A549 (cell line): ENCODE results near the gene FAM204A. TPM values are rescaled to one million over a fixed set of nuclear protein-coding genes. Genes with fewer than 3 reads are reported as not detected.

Experiments
- ATAC-seq, 2 experiments: fragments of 200-7000 bp in 1 of 2; fragments of >200 bp in 1 of 2; cut with Nextera tagmentation in 1 of 2; cut with Tn5 transposase in 1 of 2; 3 replicates each; pipeline versions ENCODE4 v1.8.0 to v1.9.1; 2018 to 2020; ENCODE audit warnings: mild to moderate bottlenecking in 1 of 2, moderate library complexity in 1 of 2
- CTCF ChIA-PET: fragments of 300-600 bp; sonication (Branson Sonifier 250); formaldehyde crosslinking; extraction: SDS; loops from one replicate; lab custom pipeline; 2021; ENCODE audit warnings: antibody characterized with exemption, inconsistent platforms; lab: Yijun Ruan, JAX
- POLR2A ChIA-PET: fragments of 350-600 bp; formaldehyde crosslinking; extraction: SDS; loops from one replicate; lab custom pipeline; 2021; ENCODE audit warnings: antibody characterized with exemption, inconsistent platforms; lab: Yijun Ruan, JAX
- DNase-seq, 2 experiments: peaks; one replicate each; pipeline versions ENCODE4 v3.0.0 to v3.0.0-alpha.2; 2011 to 2016; ENCODE audit warnings: low read depth in 1 of 2, low spot score in 1 of 2
- FAIRE-seq: peaks from 2 replicates; lab custom pipeline; 2011; peaks lifted over from hg19 to GRCh38; lab: Jason Lieb, UNC
- H3K27ac ChIP-seq, 2 experiments: fragments of >200 bp; sonication (Bioruptor Twin); formaldehyde crosslinking; 3 replicates each; pipeline ENCODE4 v1.5.1; 2016 to 2017
- H3K4me1 ChIP-seq: fragments of >200 bp; sonication (Bioruptor Twin); formaldehyde crosslinking; 3 replicates; pipeline ENCODE4 v1.6.1; 2016
- H3K4me2 ChIP-seq: fragments of >200 bp; sonication (Bioruptor Twin); formaldehyde crosslinking; 3 replicates; pipeline ENCODE4 v1.6.1; 2016
- H3K4me3 ChIP-seq: fragments of >200 bp; sonication (Bioruptor Twin); formaldehyde crosslinking; 3 replicates; pipeline ENCODE4 v1.5.1; 2016
- H3K9me3 ChIP-seq: fragments of >200 bp; sonication (Bioruptor Twin); formaldehyde crosslinking; 3 replicates; pipeline ENCODE4 v1.6.1; 2016
- BHLHE40 ChIP-seq: IDR thresholded peaks from 2 replicates; pipeline ENCODE4 v1.6.1; 2012; ENCODE audit warnings: low read depth, low read length, inconsistent platforms
- CBX2 ChIP-seq: fragments of 200-600 bp; sonication (generic); IDR thresholded peaks from 2 replicates; pipeline ENCODE4 v1.6.1; 2016; ENCODE audit warnings: low read depth, mild to moderate bottlenecking, borderline replicate concordance
- CBX8 ChIP-seq: fragments of 200-600 bp; sonication (generic); IDR thresholded peaks from 2 replicates; pipeline ENCODE4 v1.6.1; 2016
- CEBPB ChIP-seq, 2 experiments: fragments of >200 bp in 1 of 2; sonication (Bioruptor Twin) in 1 of 2; formaldehyde crosslinking in 1 of 2; IDR thresholded peaks; 2 replicates each; pipeline ENCODE4 v1.6.1; 2012 to 2016
- CTCF ChIP-seq: fragments of >200 bp; sonication (Bioruptor Twin); formaldehyde crosslinking; IDR thresholded peaks from 3 replicates; pipeline ENCODE4 v1.5.1; 2016
- FOSL2 ChIP-seq, 2 experiments: fragments of 450-650 bp in 1 of 2; fragments of >200 bp in 1 of 2; sonication (Bioruptor Twin) in 1 of 2; formaldehyde crosslinking; IDR thresholded peaks; 2 replicates each; pipeline versions ENCODE4 v1.5.0 to v1.6.1; 2016 to 2020; ENCODE audit warnings: mild to moderate bottlenecking in 1 of 2, moderate library complexity in 1 of 2
- FOXS1 ChIP-seq: fragments of 250-450 bp; sonication (Bioruptor Pico); IDR thresholded peaks from 2 replicates; pipeline ENCODE4 v1.5.0; 2020; ENCODE audit warnings: mild to moderate bottlenecking, moderate library complexity
- GATA3 ChIP-seq: IDR thresholded peaks from 2 replicates; pipeline ENCODE4 v1.6.1; 2012; ENCODE audit warnings: borderline replicate concordance
- HDAC2 ChIP-seq: fragments of 200-600 bp; sonication (generic); IDR thresholded peaks from 2 replicates; pipeline ENCODE4 v1.6.1; 2016
- HES2 ChIP-seq: fragments of >200 bp; sonication (Bioruptor Twin); formaldehyde crosslinking; IDR thresholded peaks from 2 replicates; pipeline ENCODE4 v1.6.1; 2016
- HEYL ChIP-seq: fragments of 250-450 bp; sonication (Bioruptor Pico); IDR thresholded peaks from 2 replicates; pipeline ENCODE4 v1.8.0; 2021; ENCODE audit warnings: mild to moderate bottlenecking, moderate library complexity
- HOXA7 ChIP-seq: fragments of 250-450 bp; sonication (Bioruptor Pico); IDR thresholded peaks from 2 replicates; pipeline ENCODE4 v1.5.0; 2020; ENCODE audit warnings: mild to moderate bottlenecking, moderate library complexity
- HOXB5 ChIP-seq: fragments of 250-450 bp; sonication (Bioruptor Pico); IDR thresholded peaks from 2 replicates; pipeline ENCODE4 v1.5.0; 2020; ENCODE audit warnings: mild to moderate bottlenecking, moderate library complexity
- JUN ChIP-seq, 2 experiments: fragments of >200 bp; sonication (Bioruptor Twin); formaldehyde crosslinking; IDR thresholded peaks; 2 replicates in 1 of 2; 3 replicates in 1 of 2; pipeline ENCODE4 v1.6.1; 2016 to 2017
- KDM1A ChIP-seq: fragments of 200-600 bp; sonication (generic); IDR thresholded peaks from 2 replicates; pipeline ENCODE4 v1.6.1; 2016; ENCODE audit warnings: low read depth, mild to moderate bottlenecking
- KDM5A ChIP-seq: fragments of 200-600 bp; sonication (generic); IDR thresholded peaks from 2 replicates; pipeline ENCODE4 v1.6.1; 2016; ENCODE audit warnings: antibody characterized with exemption, mild to moderate bottlenecking
- MYC ChIP-seq: IDR thresholded peaks from 2 replicates; pipeline ENCODE4 v1.6.1; 2012; ENCODE audit warnings: mild to moderate bottlenecking, inconsistent platforms, low read length, improper control_type of control experiment, borderline replicate concordance
- NFE2L2 ChIP-seq: fragments of 150-350 bp; conservative IDR thresholded peaks from 2 replicates; pipeline ENCODE4 v1.6.1; 2014; ENCODE audit warnings: low read length
- NR3C1 ChIP-seq: fragments of >200 bp; sonication (Bioruptor Twin); formaldehyde crosslinking; IDR thresholded peaks from 3 replicates; pipeline ENCODE4 v1.6.1; 2017
- PHF8 ChIP-seq: fragments of 200-600 bp; sonication (generic); IDR thresholded peaks from 2 replicates; pipeline ENCODE4 v1.6.1; 2016; ENCODE audit warnings: low read depth, mild to moderate bottlenecking, antibody characterized with exemption, moderate library complexity, borderline replicate concordance
- POLR2AphosphoS2 ChIP-seq: conservative IDR thresholded peaks from 2 replicates; pipeline ENCODE4 v1.6.1; 2012; ENCODE audit warnings: low read length, improper control_type of control experiment, inconsistent platforms
- RARB ChIP-seq: fragments of 250-450 bp; sonication (Bioruptor Pico); IDR thresholded peaks from 2 replicates; pipeline ENCODE4 v1.8.0; 2021; ENCODE audit warnings: mild to moderate bottlenecking, moderate library complexity
- RNF2 ChIP-seq: fragments of 200-600 bp; sonication (generic); IDR thresholded peaks from 2 replicates; pipeline ENCODE4 v1.6.1; 2016; ENCODE audit warnings: low read depth, mild to moderate bottlenecking, antibody characterized with exemption, moderate library complexity, borderline replicate concordance
- SMC3 ChIP-seq: fragments of >200 bp; sonication (Bioruptor Twin); formaldehyde crosslinking; IDR thresholded peaks from 3 replicates; pipeline ENCODE4 v1.6.1; 2018; ENCODE audit warnings: inconsistent platforms
- SREBF2 ChIP-seq: fragments of 450-650 bp; IDR thresholded peaks from 2 replicates; pipeline ENCODE4 v1.6.1; 2014; ENCODE audit warnings: mild to moderate bottlenecking, moderate library complexity
- TFCP2L1 ChIP-seq: fragments of 250-450 bp; sonication (Bioruptor Pico); IDR thresholded peaks from 2 replicates; pipeline ENCODE4 v1.5.0; 2021; ENCODE audit warnings: mild to moderate bottlenecking
- ZC3H11A ChIP-seq: fragments of 450-650 bp; IDR thresholded peaks from 2 replicates; pipeline ENCODE4 v1.6.1; 2014; ENCODE audit warnings: antibody characterized with exemption, mild to moderate bottlenecking
- ZFP36 ChIP-seq: fragments of 450-650 bp; IDR thresholded peaks from 2 replicates; pipeline ENCODE4 v1.6.1; 2014; ENCODE audit warnings: borderline replicate concordance; ENCODE audit not compliant: partially characterized antibody
- WGBS: methylation state at CpG from one replicate; pipeline ENCODE4 v1.1.6; 2017; ENCODE audit errors: missing lambda C conversion rate; 5-methylcytosine and 5-hydroxymethylcytosine counted together
- polyA plus RNA-seq, 4 experiments: library from polyadenylated mRNA; depleted of rRNA in 3 of 4; stranded (reverse); fragments of >200 nt; fragmentation: RNase III in 1 of 4; extraction: RNeasy Plus Mini Kit Qiagen cat#74134 plus additional on column Dnase treatment in 1 of 4; gene quantifications; 2 replicates in 3 of 4; 3 replicates in 1 of 4; pipeline ENCODE4 v1.2.3, GENCODE V29; 2011 to 2017
- TF ChIP-seq, protein P1 (sequence below): fragments of 150-350 bp; IDR thresholded peaks from 2 replicates; pipeline ENCODE4 v1.6.1; 2014; ENCODE audit warnings: low read depth, mild to moderate bottlenecking, low read length
- TF ChIP-seq, protein P2 (sequence below): IDR thresholded peaks from 2 replicates; pipeline ENCODE4 v1.6.1; 2012; ENCODE audit warnings: low read depth, borderline replicate concordance

The FAM204A gene
- polyA plus RNA-seq, 2 of the 4 experiments (the other 2 are of a cell fraction): 39.2 to 62.8 TPM

DNA sequence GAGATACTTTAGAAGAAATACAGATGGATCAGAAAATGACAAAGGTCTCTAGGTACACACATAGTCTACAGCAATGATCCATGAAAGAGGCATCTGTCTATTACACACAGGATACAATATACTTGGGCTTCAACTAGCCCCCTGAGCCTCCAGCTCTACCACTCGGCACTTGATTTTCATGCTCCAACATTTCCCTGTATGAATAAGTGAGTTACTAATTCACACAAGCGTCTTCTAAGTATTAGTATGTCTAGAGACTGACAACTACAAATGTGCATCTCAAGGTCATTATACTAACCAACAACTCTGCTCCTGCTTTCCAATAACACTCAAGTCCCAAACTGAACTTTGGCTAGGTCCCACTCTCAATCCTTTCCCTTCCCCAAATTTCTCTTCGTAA is 8.3 kb downstream of the FAM204A start:
- TF ChIP-seq RARB (no peak), CEBPB (IDR thresholded peaks at IDR 0.05) (no peak), PHF8 (no peak), FOSL2 (IDR thresholded peaks at IDR 0.05) (no peak), FOSL2 (CRISPR knock-in tag; IDR thresholded peaks at IDR 0.05) (no peak), CBX2 (no peak), HDAC2 (no peak), MYC (no peak), CBX8 (no peak), TFCP2L1 (no peak), JUN (IDR thresholded peaks at IDR 0.05) (no peak)
- 93% methylated on average over 3 of the region's 3 CpGs for WGBS
- DNase-seq (no peak), FAIRE-seq (no peak), ATAC-seq (no peak)
- no peaks in the 10 kb centered on the region for H3K4me1 ChIP-seq
- CTCF ChIA-PET: no interaction called here
- H3K9me3 ChIP-seq: no peaks in the 10 kb centered on the region
- POLR2A ChIA-PET: no interaction called here
- H3K27ac ChIP-seq: no peak overlapping the region
- no peak overlapping the region for H3K4me2 ChIP-seq
- no peak overlapping the region for H3K4me3 ChIP-seq

GRCh38 chr10:118332948-118333710 is 9.0 kb downstream of the FAM204A start:
- H3K4me2 ChIP-seq: no peak overlapping the region
- H3K4me3 ChIP-seq: no peak overlapping the region
- ATAC-seq (no peak), FAIRE-seq (no peak), DNase-seq (no peak)
- H3K9me3 ChIP-seq: no peaks in the 10 kb centered on the region
- H3K4me1 ChIP-seq: no peaks in the 10 kb centered on the region
- TF ChIP-seq HDAC2 (no peak), CTCF (no peak), HES2 (no peak), POLR2AphosphoS2 (no peak), GATA3 (no peak), SREBF2 (no peak), NFE2L2 (no peak), RNF2 (no peak), HOXA7 (CRISPR knock-in tag) (no peak), ZFP36 (no peak), NR3C1 (no peak), HEYL (CRISPR knock-in tag) (no peak), FOXS1 (CRISPR knock-in tag) (no peak)
- no peak overlapping the region for H3K27ac ChIP-seq
- ChIA-PET CTCF (no interaction called here), POLR2A (no interaction called here)
- WGBS: 72% methylated on average over 4 of the region's 4 CpGs

DNA sequence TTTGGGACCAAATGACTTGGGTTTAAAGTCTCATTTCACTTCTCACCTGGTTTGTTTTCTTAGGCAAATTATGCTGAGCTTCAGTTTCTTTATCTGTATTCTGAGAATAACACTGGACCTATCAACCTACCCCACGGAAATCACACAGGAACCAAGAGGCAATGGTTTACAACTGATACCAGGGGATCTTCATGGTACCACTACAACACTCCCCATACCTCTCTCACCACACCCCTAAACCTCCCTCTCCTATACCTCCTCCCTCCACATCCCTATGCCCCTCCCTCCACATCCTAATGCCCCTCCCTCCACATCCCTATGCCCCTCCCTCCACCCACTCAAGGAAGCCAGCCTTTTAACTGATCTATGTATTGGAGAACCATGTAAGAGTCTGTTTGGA is 9.9 kb downstream of the FAM204A start:
- H3K4me1 ChIP-seq: no peaks in the 10 kb centered on the region
- H3K27ac ChIP-seq: no peak overlapping the region
- H3K9me3 ChIP-seq: no peaks in the 10 kb centered on the region
- WGBS: 93% methylated on average over 1 of the region's 1 CpG
- ATAC-seq: peak; percentile 47 to 78; a peak in 4 of 6 replicates
- no peak for FAIRE-seq
- ChIA-PET POLR2A (no interaction called here), CTCF (no interaction called here)
- DNase-seq: peak in 1 of 2 experiments; percentile 7
- H3K4me3 ChIP-seq: no peak overlapping the region
- no peak overlapping the region for H3K4me2 ChIP-seq
- TF ChIP-seq ZC3H11A: no peak
- TF ChIP-seq, protein P1, sequence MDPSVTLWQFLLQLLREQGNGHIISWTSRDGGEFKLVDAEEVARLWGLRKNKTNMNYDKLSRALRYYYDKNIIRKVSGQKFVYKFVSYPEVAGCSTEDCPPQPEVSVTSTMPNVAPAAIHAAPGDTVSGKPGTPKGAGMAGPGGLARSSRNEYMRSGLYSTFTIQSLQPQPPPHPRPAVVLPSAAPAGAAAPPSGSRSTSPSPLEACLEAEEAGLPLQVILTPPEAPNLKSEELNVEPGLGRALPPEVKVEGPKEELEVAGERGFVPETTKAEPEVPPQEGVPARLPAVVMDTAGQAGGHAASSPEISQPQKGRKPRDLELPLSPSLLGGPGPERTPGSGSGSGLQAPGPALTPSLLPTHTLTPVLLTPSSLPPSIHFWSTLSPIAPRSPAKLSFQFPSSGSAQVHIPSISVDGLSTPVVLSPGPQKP: no peak
- no peak for TF ChIP-seq KDM1A
- no peak for TF ChIP-seq SMC3
- TF ChIP-seq KDM5A: no peak
- no peak for TF ChIP-seq CTCF
- TF ChIP-seq, protein P2, sequence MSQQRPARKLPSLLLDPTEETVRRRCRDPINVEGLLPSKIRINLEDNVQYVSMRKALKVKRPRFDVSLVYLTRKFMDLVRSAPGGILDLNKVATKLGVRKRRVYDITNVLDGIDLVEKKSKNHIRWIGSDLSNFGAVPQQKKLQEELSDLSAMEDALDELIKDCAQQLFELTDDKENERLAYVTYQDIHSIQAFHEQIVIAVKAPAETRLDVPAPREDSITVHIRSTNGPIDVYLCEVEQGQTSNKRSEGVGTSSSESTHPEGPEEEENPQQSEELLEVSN: no peak
- TF ChIP-seq HOXB5 (CRISPR knock-in tag): no peak
- TF ChIP-seq HOXA7 (CRISPR knock-in tag): no peak
- TF ChIP-seq CEBPB (IDR thresholded peaks at IDR 0.05): no peak
- no peak for TF ChIP-seq ZFP36
- TF ChIP-seq BHLHE40: no peak
